Upper lobe of left lung (tissue), 4 donors: ENCODE measurements around the gene CACNA2D2.

Source experiments
- CTCF ChIP-seq, 6 experiments: fragments of 450-650 bp in 4 of 6; fragments of 200-600 bp in 2 of 6; sonication (generic) in 2 of 6; IDR thresholded peaks; one replicate each; pipeline ENCODE4 v1.5.1; 2016 to 2019; ENCODE audit warnings: antibody characterized with exemption in 6 of 6
- POLR2A ChIP-seq, 4 donors: fragments of 450-650 bp; IDR thresholded peaks; one replicate each; pipeline ENCODE4 v1.5.1; 2016 to 2017; ENCODE audit warnings: antibody characterized with exemption in 4 of 4, mild to moderate bottlenecking in 2 of 4
- POLR2AphosphoS5 ChIP-seq, 2 donors: sonication (generic); formaldehyde crosslinking; IDR thresholded peaks; one replicate each; pipeline ENCODE4 v1.5.1; 2017; ENCODE audit warnings: antibody characterized with exemption in 2 of 2

GRCh38 chr3:50493623-50494022 lies 9.8 kb downstream of the CACNA2D2 start:
- TF ChIP-seq CTCF (IDR thresholded peaks at IDR 0.05) (no peak), POLR2A (IDR thresholded peaks at IDR 0.05) (no peak), POLR2AphosphoS5 (IDR thresholded peaks at IDR 0.05) (no peak)
